ENCODE results near the gene STAC. TPM values are rescaled to one million over a fixed set of nuclear protein-coding genes. Genes with fewer than 3 reads are reported as not detected.
"Not testable (repeated sequence)": the region's sequence is repeated elsewhere in the genome, so short reads cannot be mapped to it uniquely, and the experiment has no call there.

Gene STAC
- total RNA-seq, 2 experiments from 2014 or later = not detected

DNA sequence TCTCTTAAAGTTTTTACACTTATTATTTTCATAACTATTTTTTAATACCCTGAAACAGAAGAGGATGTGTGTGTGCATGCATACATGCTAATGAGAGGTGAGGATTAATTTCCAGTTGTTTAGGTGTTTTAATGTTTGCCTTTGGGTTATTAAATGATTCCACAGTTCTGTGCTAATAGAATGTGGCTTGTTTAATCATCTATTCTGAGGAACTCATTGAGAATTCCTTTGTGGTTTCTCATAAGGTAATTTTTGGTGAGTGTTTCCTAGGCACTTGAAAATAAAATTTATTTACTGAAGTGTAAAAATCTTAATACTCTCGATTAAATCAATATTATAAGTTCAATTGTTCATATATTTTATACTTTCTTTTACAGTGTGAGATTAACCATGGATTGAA is 38.0 kb downstream of the STAC start:
- Mint-ChIP-seq H3K36me3 (ENCODE audit: low read depth) (no peaks in the 10 kb centered on the region), H3K9me3 (ENCODE audit: insufficient read depth) (no peaks in the 10 kb centered on the region), H3K4me1 (ENCODE audit: low read depth) (no peaks in the 10 kb centered on the region), H3K4me3 (no peak overlapping the region), H3K27me3 (ENCODE audit: low read depth) (peaks cover 3% of the 10 kb centered on the region), H3K27ac (no peak overlapping the region)
- ChIA-PET CTCF (no interaction called here), POLR2A (no interaction called here)
- no peak for ATAC-seq
- DNase-seq = no peak

GRCh38 chr3:36428445-36428844 is 48.1 kb downstream of the STAC start:
- DNase-seq (no peak), ATAC-seq (no peak)
- ChIA-PET POLR2A (no interaction called here), CTCF (no interaction called here)
- Mint-ChIP-seq H3K36me3 (ENCODE audit: low read depth) (no peaks in the 10 kb centered on the region), H3K27me3 (ENCODE audit: low read depth) (no peaks in the 10 kb centered on the region), H3K27ac (no peak overlapping the region), H3K9me3 (ENCODE audit: insufficient read depth) (no peaks in the 10 kb centered on the region), H3K4me1 (ENCODE audit: low read depth) (no peaks in the 10 kb centered on the region), H3K4me3 (no peak overlapping the region)

- no peaks in the 10 kb centered on the region for H3K9me3 Mint-ChIP-seq (ENCODE audit: insufficient read depth)
- H3K4me1 Mint-ChIP-seq (ENCODE audit: low read depth) = no peaks in the 10 kb centered on the region
- ChIA-PET POLR2A (no interaction called here), CTCF (no interaction called here)
- no peak for DNase-seq
- no peak for ATAC-seq
- H3K4me3 Mint-ChIP-seq = no peak overlapping the region
- no peak overlapping the region for H3K27ac Mint-ChIP-seq
- no peaks in the 10 kb centered on the region for H3K27me3 Mint-ChIP-seq (ENCODE audit: low read depth)
- no peaks in the 10 kb centered on the region for H3K36me3 Mint-ChIP-seq (ENCODE audit: low read depth)
These were observed 49.7 kb downstream of the STAC start for GRCh38 chr3:36429986-36430485.

GRCh38 chr3:36433511-36433910 is 53.2 kb downstream of the STAC start:
- Mint-ChIP-seq H3K36me3 (ENCODE audit: low read depth) (no peaks in the 10 kb centered on the region), H3K27me3 (ENCODE audit: low read depth) (no peaks in the 10 kb centered on the region), H3K4me1 (ENCODE audit: low read depth) (no peaks in the 10 kb centered on the region), H3K9me3 (ENCODE audit: insufficient read depth) (no peaks in the 10 kb centered on the region), H3K4me3 (no peak overlapping the region), H3K27ac (no peak overlapping the region)
- ChIA-PET CTCF (no interaction called here), POLR2A (no interaction called here)
- ATAC-seq (no peak), DNase-seq (no peak)

DNA sequence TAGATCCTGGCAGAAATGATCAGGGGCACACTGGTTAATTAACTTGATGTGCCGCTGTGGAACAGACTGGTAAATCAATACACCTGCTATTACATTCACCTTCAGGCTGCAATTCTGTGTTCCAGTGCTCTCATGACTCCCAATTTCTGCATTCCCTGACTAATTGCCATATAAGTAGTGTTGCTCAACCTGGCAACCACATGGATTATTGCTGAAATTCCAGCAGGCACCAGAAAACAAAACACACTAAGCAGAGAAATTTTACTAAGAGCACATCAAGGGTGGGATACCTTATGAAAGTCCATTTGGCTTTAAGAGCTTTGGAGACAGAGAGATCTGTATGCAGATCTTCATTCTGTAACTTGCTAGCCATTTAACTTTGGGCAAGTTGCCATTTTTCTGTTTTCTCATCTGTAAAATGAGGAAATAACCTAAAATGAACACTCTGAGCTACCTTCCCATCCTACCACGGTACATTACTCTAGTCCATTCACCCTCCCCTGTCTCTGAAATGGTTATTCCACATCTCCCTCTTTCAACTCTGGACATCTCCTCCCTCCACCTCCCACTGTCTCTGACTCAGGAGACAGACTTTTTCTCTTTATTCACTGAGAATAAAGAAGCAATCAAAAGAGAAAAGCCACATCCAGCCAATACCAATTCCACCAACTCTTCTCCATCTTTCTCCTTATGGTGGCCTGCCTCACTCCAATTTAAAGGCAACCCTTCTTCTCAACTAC is 54.6 kb downstream of the STAC start:
- no peak overlapping the region for H3K4me3 Mint-ChIP-seq
- DNase-seq (no peak), ATAC-seq (no peak)
- H3K4me1 Mint-ChIP-seq (ENCODE audit: low read depth) = no peaks in the 10 kb centered on the region
- H3K27me3 Mint-ChIP-seq (ENCODE audit: low read depth) = no peaks in the 10 kb centered on the region
- no peak overlapping the region for H3K27ac Mint-ChIP-seq
- no peaks in the 10 kb centered on the region for H3K9me3 Mint-ChIP-seq (ENCODE audit: insufficient read depth)
- H3K36me3 Mint-ChIP-seq (ENCODE audit: low read depth) = no peaks in the 10 kb centered on the region
- CTCF ChIA-PET = no interaction called here
- POLR2A ChIA-PET = no interaction called here

DNA sequence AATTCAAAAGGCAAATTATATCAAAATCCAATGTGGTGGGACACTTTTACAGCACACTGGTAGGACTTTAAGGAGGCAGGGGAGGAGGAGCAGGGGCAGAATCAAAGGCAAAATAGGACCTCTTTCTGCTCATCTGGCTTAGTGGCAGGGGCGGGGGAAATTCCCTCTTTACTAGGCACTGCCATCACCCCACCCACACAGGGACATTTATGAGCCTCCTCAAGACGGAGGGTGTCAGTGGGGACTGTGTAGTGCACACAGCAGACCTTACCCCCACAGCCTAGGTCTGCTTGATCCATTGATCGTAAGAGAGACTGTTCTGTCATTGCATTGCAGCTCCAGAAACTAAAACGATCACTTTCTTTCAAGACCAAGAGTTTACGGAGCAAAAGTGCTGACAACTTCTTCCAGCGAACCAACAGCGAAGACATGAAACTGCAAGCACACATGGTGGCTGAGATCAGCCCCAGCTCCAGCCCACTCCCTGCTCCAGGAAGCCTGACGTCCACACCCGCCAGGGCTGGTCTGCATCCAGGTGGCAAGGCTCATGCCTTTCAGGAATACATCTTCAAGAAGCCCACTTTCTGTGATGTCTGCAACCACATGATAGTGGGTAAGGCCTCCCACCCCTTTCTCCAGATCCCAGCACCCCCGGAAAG is 62.9 kb downstream of the STAC start:
- H3K36me3 Mint-ChIP-seq (ENCODE audit: low read depth) = no peaks in the 10 kb centered on the region

DNA sequence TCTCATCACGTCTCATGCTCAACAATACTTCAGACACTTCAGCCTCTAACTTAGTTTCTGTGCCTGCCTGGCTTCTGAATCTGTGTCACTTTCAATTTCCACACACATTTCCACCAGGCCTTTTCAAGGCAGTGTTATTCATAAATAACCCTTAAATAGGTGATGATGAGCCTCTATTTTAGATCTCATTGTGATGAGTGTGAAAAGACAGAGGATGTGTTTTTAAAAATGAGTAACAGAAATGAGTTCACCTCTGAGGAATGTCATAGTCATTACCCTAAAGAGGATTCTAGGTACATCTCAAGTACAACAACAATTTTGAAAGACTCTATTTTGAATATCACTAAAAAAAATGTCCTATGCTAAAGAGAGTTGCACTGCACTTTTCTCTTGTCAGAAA is 64.6 kb downstream of the STAC start:
- Mint-ChIP-seq H3K4me3 (no peak overlapping the region), H3K27ac (no peak overlapping the region), H3K36me3 (ENCODE audit: low read depth) (no peaks in the 10 kb centered on the region), H3K4me1 (ENCODE audit: low read depth) (no peaks in the 10 kb centered on the region), H3K9me3 (ENCODE audit: insufficient read depth) (no peaks in the 10 kb centered on the region), H3K27me3 (ENCODE audit: low read depth) (no peaks in the 10 kb centered on the region)
- ATAC-seq = no peak
- ChIA-PET CTCF (no interaction called here), POLR2A (no interaction called here)
- no peak for DNase-seq

More for the DNA sequence above, 62.9 kb downstream of the STAC start:
- CTCF ChIA-PET = no interaction called here
- Mint-ChIP-seq H3K4me1 (ENCODE audit: low read depth) (no peaks in the 10 kb centered on the region), H3K4me3 (no peak overlapping the region), H3K27me3 (ENCODE audit: low read depth) (no peaks in the 10 kb centered on the region), H3K27ac (no peak overlapping the region), H3K9me3 (ENCODE audit: insufficient read depth) (no peaks in the 10 kb centered on the region)
- DNase-seq = no peak
- POLR2A ChIA-PET = no interaction called here
- ATAC-seq = no peak

DNA sequence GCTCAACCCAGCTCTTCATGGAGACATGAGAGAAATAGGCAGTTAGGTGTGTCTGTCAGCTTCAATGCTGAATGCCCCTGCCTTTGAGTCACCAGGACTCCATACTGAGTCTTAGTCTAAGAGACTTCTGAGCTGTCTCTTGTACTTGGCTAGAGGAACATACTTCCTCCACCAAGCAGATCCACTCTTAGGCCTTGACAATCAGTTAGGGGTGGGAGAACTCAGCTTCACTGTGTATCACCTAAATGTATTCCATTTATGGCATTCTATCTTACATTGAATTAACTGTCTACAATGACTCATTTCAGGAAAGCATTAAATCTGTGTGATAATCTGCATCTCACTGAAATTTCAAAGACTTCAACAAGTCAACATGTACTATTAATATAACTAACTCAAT is 66.0 kb downstream of the STAC start:
- ATAC-seq (no peak), DNase-seq (no peak)
- H3K4me3 Mint-ChIP-seq = no peak overlapping the region
- POLR2A ChIA-PET = no interaction called here
- H3K36me3 Mint-ChIP-seq (ENCODE audit: low read depth) = no peaks in the 10 kb centered on the region
- no peaks in the 10 kb centered on the region for H3K9me3 Mint-ChIP-seq (ENCODE audit: insufficient read depth)
- no peaks in the 10 kb centered on the region for H3K4me1 Mint-ChIP-seq (ENCODE audit: low read depth)
- H3K27ac Mint-ChIP-seq = no peak overlapping the region
- no peaks in the 10 kb centered on the region for H3K27me3 Mint-ChIP-seq (ENCODE audit: low read depth)
- CTCF ChIA-PET = no interaction called here

- no peak for ATAC-seq
- H3K36me3 Mint-ChIP-seq (ENCODE audit: low read depth) = no peaks in the 10 kb centered on the region
- H3K4me1 Mint-ChIP-seq (ENCODE audit: low read depth) = no peaks in the 10 kb centered on the region
- ChIA-PET POLR2A (no interaction called here), CTCF (no interaction called here)
- no peak overlapping the region for H3K27ac Mint-ChIP-seq
- H3K4me3 Mint-ChIP-seq = no peak overlapping the region
- DNase-seq = no peak
- H3K27me3 Mint-ChIP-seq (ENCODE audit: low read depth) = no peaks in the 10 kb centered on the region
- no peaks in the 10 kb centered on the region for H3K9me3 Mint-ChIP-seq (ENCODE audit: insufficient read depth)
These were observed 66.8 kb downstream of the STAC start for GRCh38 chr3:36447061-36447460.

- POLR2A ChIA-PET = no interaction called here
- no peak for ATAC-seq
- no peaks in the 10 kb centered on the region for H3K36me3 Mint-ChIP-seq (ENCODE audit: low read depth)
These were observed 71.5 kb downstream of the STAC start for GRCh38 chr3:36451816-36452215.

DNA sequence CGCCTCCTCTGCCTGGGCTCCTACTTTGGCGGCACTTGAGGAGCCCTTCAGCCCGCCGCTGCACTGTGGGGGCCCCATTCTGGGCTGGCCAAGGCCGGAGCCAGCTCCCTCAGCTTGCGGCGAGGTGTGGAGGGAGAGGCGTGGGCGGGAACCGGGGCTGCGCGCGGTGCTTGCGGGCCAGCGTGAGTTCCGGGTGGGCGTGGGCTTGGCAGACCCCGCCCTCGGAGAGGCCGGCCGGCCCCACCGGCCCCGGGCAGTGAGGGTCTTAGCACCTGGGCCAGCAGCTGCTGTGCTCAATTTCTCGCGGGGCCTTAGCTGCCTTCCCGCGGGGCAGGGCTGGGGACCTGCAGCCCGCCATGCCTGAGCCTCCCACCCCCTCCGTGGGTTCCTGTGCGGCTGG is 72.9 kb downstream of the STAC start:
- CTCF ChIA-PET; DNase-seq; H3K36me3 Mint-ChIP-seq (ENCODE audit: low read depth); H3K4me1 Mint-ChIP-seq (ENCODE audit: low read depth); H3K4me3 Mint-ChIP-seq; ATAC-seq; POLR2A ChIA-PET; H3K9me3 Mint-ChIP-seq (ENCODE audit: insufficient read depth); H3K27ac Mint-ChIP-seq; H3K27me3 Mint-ChIP-seq (ENCODE audit: low read depth): not testable (repeated sequence)

More at GRCh38 chr3:36451816-36452215, 71.5 kb downstream of the STAC start:
- CTCF ChIA-PET = no interaction called here
- no peak overlapping the region for H3K27ac Mint-ChIP-seq
- no peaks in the 10 kb centered on the region for H3K4me1 Mint-ChIP-seq (ENCODE audit: low read depth)
- H3K4me3 Mint-ChIP-seq = no peak overlapping the region
- no peak for DNase-seq
- H3K27me3 Mint-ChIP-seq (ENCODE audit: low read depth) = no peaks in the 10 kb centered on the region
- no peaks in the 10 kb centered on the region for H3K9me3 Mint-ChIP-seq (ENCODE audit: insufficient read depth)

DNA sequence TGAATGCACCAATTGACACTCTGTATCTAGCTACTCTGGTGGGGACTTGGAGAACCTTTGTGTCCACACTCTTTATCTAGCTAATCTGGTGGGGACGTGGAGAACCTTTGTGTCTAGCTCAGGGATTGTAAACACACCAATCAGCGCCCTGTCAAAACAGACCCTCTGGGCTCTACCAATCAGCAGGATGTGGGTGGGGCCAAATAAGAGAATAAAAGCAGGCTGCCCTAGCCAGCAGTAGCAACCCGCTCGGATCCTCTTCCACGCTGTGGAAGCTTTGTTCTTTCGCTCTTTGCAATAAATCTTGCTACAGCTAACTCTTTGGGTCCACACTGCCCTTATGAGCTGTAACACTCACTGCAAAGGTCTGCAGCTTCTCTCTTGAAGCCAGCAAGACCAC is 73.6 kb downstream of the STAC start:
- H3K36me3 Mint-ChIP-seq (ENCODE audit: low read depth); CTCF ChIA-PET; ATAC-seq; POLR2A ChIA-PET; H3K27me3 Mint-ChIP-seq (ENCODE audit: low read depth); H3K9me3 Mint-ChIP-seq (ENCODE audit: insufficient read depth); H3K27ac Mint-ChIP-seq; H3K4me3 Mint-ChIP-seq; DNase-seq; H3K4me1 Mint-ChIP-seq (ENCODE audit: low read depth): not testable (repeated sequence)

DNA sequence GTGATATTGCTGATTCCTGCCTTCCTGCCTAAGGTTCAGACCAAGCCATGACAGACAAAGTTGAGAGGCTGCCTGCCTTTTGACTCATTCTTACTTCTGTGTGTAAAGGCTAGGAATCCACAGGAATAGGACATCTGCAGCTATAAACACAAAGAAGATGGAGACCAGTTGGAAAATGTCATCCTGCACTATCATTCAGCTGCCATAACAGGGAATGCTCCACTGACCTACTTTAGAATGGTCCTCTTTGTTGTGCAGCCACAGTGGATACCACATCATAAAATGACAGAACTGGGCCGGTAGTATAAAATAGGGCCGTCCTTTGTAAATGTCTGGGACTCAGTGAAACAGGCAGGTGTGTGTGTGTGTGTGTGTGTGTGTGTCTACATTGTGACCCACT is 75.1 kb downstream of the STAC start:
- DNase-seq = no peak
- H3K27me3 Mint-ChIP-seq (ENCODE audit: low read depth) = no peaks in the 10 kb centered on the region
- H3K27ac Mint-ChIP-seq = no peak overlapping the region
- H3K36me3 Mint-ChIP-seq (ENCODE audit: low read depth) = no peaks in the 10 kb centered on the region
- H3K4me1 Mint-ChIP-seq (ENCODE audit: low read depth) = no peaks in the 10 kb centered on the region
- no peaks in the 10 kb centered on the region for H3K9me3 Mint-ChIP-seq (ENCODE audit: insufficient read depth)
- H3K4me3 Mint-ChIP-seq = no peak overlapping the region
- ATAC-seq = no peak
- ChIA-PET POLR2A (no interaction called here), CTCF (no interaction called here)
